ENCODE data around the gene PLEK. TPM values are rescaled to one million over a fixed set of nuclear protein-coding genes. Genes with fewer than 3 reads are reported as not detected.

PLEK gene
- total RNA-seq, 1 donor from 2014 or later, result 3.2 TPM

DNA sequence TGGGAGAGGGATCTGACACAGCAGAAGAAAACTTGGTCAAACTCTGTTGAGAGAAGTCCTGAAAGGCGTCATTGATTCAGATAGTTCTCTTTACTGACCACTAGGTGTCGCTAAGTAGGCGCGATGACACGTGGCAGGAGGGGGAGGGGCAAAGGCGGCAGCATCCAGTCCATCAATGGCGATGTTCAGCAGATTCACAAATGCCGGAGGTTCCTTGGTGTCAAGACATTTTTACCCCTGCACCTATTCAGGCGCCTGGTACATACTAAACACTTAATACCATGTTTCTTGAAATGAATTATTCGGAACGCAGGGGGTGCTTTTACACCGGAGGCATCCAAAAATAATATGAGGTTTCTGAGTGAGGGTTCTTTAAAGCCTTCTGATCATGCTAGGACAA, 3.0 kb upstream of the PLEK start:
- Mint-ChIP-seq H3K27ac (peak overlapping the region; percentile 36), H3K4me1 (ENCODE audit: low read depth) (peaks cover 26% of the 10 kb centered on the region), H3K9me3 (no peaks in the 10 kb centered on the region), H3K4me3 (peak overlapping the region; percentile 32), H3K27me3 (ENCODE audit: insufficient read depth) (peaks cover 12% of the 10 kb centered on the region), H3K36me3 (ENCODE audit: low read depth) (no peaks in the 10 kb centered on the region)
- intact Hi-C loops (cut with micrococcal nuclease), result loop anchor here (1.0 to 10.0 kb wide), 7 partner anchors 9 to 240 kb away; partner anchors contain the start of gene PPP3R1
- DNase-seq (ENCODE audit: low spot score), result peak; percentile 65

DNA sequence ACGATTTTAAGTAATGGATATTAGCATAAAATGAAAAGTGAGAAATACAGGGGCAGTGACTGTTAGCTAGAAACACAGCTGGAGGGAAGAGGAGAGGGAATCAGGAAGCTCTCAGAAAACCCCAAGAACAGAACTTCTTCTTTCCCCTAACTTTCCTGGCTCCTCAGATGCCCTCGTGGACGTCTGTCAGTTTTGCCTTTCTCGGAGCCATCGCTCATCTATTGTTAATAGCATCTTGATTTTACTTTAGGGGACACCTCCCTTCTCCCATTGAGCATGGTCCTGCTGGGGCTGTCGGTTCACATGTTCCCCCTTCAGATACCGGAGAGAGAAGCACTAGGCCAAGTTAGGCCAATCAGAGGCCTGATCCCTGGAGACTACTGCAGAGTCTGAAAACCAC, 2.3 kb upstream of the PLEK start:
- intact Hi-C loops (cut with micrococcal nuclease), result loop anchor here (1.0 to 10.0 kb wide), 7 partner anchors 9 to 240 kb away; partner anchors contain the start of gene PPP3R1
- Mint-ChIP-seq H3K27ac (no peak overlapping the region), H3K9me3 (no peaks in the 10 kb centered on the region), H3K27me3 (ENCODE audit: insufficient read depth) (peaks cover 15% of the 10 kb centered on the region), H3K4me3 (no peak overlapping the region), H3K4me1 (ENCODE audit: low read depth) (peaks cover 26% of the 10 kb centered on the region), H3K36me3 (ENCODE audit: low read depth) (no peaks in the 10 kb centered on the region)
- DNase-seq (ENCODE audit: low spot score), result no peak

GRCh38 chr2:68363721-68364120, 1.4 kb upstream of the PLEK start:
- intact Hi-C loops (cut with micrococcal nuclease), result loop anchor here (5.0 to 10.0 kb wide), 4 partner anchors 39 to 241 kb away; partner anchors contain the start of gene PPP3R1
- Mint-ChIP-seq H3K9me3 (peaks cover 2% of the 10 kb centered on the region), H3K36me3 (ENCODE audit: low read depth) (peaks cover 3% of the 10 kb centered on the region), H3K27me3 (ENCODE audit: insufficient read depth) (peaks cover 16% of the 10 kb centered on the region), H3K27ac (no peak overlapping the region), H3K4me3 (no peak overlapping the region), H3K4me1 (ENCODE audit: low read depth) (peaks cover 26% of the 10 kb centered on the region)
- DNase-seq (ENCODE audit: low spot score), result no peak

- peak overlapping the region; percentile 32 for H3K4me3 Mint-ChIP-seq
- intact Hi-C loops (cut with micrococcal nuclease), result loop anchor here (10.0 kb wide), 1 partner anchor 161 kb away; no protein-coding TSS in a partner anchor
- H3K36me3 Mint-ChIP-seq (ENCODE audit: low read depth), result peaks cover 5% of the 10 kb centered on the region
- no peak for DNase-seq (ENCODE audit: low spot score)
- no peak overlapping the region for H3K27ac Mint-ChIP-seq
- peaks cover 12% of the 10 kb centered on the region for H3K9me3 Mint-ChIP-seq
- H3K27me3 Mint-ChIP-seq (ENCODE audit: insufficient read depth), result peaks cover 16% of the 10 kb centered on the region
- H3K4me1 Mint-ChIP-seq (ENCODE audit: low read depth), result peaks cover 29% of the 10 kb centered on the region
These were observed 1.0 kb downstream of the PLEK start for GRCh38 chr2:68366083-68366560.

GRCh38 chr2:68367953-68368653, 3.0 kb downstream of the PLEK start:
- Mint-ChIP-seq H3K4me3 (no peak overlapping the region), H3K36me3 (ENCODE audit: low read depth) (peaks cover 5% of the 10 kb centered on the region), H3K4me1 (ENCODE audit: low read depth) (peaks cover 28% of the 10 kb centered on the region), H3K27ac (no peak overlapping the region), H3K27me3 (ENCODE audit: insufficient read depth) (peaks cover 11% of the 10 kb centered on the region), H3K9me3 (peaks cover 12% of the 10 kb centered on the region)
- no peak for DNase-seq (ENCODE audit: low spot score)
- intact Hi-C loops (cut with micrococcal nuclease), result loop anchor here (10.0 kb wide), 1 partner anchor 163 kb away; no protein-coding TSS in a partner anchor

DNA sequence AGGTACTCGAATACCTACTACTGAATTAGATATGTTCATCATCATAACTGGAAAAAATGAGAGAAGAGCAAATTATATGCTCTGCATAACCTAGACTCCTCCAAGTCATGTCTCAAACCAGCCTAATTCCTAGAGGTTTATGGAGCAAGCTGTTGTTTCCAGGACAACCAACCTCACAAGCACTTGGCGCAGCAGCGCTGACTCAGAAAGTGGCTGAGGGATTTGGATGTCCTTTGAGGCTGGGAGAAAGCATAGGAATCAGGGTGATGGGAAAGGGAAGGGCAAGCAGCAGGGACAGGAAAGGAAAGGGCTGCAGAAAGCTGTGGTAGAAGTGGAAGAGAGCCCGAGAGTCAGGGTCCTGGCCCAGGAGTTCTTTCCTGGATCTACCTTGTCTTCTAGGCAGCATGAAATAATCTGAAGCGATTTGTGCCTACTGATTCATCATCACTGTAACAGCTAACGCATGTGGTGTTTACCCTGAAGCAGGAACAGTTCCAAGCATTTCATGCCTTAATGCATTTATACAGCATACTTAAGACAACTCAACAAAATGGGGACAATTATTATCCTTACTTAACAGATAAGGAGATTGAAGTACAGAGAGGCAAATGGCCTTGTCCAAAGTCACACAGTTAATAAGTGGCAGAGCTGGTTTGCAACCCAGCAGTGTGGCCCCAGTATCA, 3.7 kb downstream of the PLEK start:
- Mint-ChIP-seq H3K4me1 (ENCODE audit: low read depth) (peaks cover 25% of the 10 kb centered on the region), H3K4me3 (no peak overlapping the region), H3K27me3 (ENCODE audit: insufficient read depth) (peaks cover 11% of the 10 kb centered on the region), H3K9me3 (peaks cover 12% of the 10 kb centered on the region), H3K36me3 (ENCODE audit: low read depth) (peaks cover 5% of the 10 kb centered on the region), H3K27ac (no peak overlapping the region)
- intact Hi-C loops (cut with micrococcal nuclease), result loop anchor here (10.0 kb wide), 1 partner anchor 164 kb away; no protein-coding TSS in a partner anchor
- no peak for DNase-seq (ENCODE audit: low spot score)

DNA sequence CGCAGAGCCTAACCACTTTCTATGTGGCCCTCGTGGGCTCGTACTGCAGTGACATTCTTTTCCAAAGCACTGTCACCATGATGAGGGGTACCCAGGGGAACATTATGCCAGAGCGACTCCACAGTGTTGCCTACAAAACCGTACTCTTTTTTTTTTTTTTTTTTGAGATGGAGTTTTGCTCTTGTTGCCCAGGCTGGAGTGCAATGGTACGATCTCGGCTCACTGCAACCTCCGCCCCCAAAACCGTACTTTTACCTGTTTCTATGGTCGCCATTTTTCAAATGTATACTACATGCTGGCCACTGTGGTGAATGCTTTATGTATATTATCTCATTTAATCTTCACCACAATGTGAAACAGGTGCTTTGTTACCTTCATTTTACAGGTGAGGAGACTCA, 4.3 kb downstream of the PLEK start:
- H3K9me3 Mint-ChIP-seq, result peaks cover 12% of the 10 kb centered on the region
- intact Hi-C loops (cut with micrococcal nuclease), result loop anchor here (10.0 kb wide), 1 partner anchor 165 kb away; no protein-coding TSS in a partner anchor
- peaks cover 11% of the 10 kb centered on the region for H3K27me3 Mint-ChIP-seq (ENCODE audit: insufficient read depth)
- peaks cover 5% of the 10 kb centered on the region for H3K36me3 Mint-ChIP-seq (ENCODE audit: low read depth)
- no peak for DNase-seq (ENCODE audit: low spot score)
- H3K4me3 Mint-ChIP-seq, result no peak overlapping the region
- no peak overlapping the region for H3K27ac Mint-ChIP-seq
- peaks cover 25% of the 10 kb centered on the region for H3K4me1 Mint-ChIP-seq (ENCODE audit: low read depth)

GRCh38 chr2:68371138-68371537, 6.1 kb downstream of the PLEK start:
- peaks cover 5% of the 10 kb centered on the region for H3K36me3 Mint-ChIP-seq (ENCODE audit: low read depth)
- peaks cover 17% of the 10 kb centered on the region for H3K4me1 Mint-ChIP-seq (ENCODE audit: low read depth)
- no peak for DNase-seq (ENCODE audit: low spot score)
- intact Hi-C loops (cut with micrococcal nuclease), result loop anchor here (1.0 to 2.0 kb wide), 5 partner anchors 8 to 70 kb away; no protein-coding TSS in a partner anchor
- no peak overlapping the region for H3K27ac Mint-ChIP-seq
- H3K27me3 Mint-ChIP-seq (ENCODE audit: insufficient read depth), result peaks cover 14% of the 10 kb centered on the region
- peaks cover 12% of the 10 kb centered on the region for H3K9me3 Mint-ChIP-seq
- no peak overlapping the region for H3K4me3 Mint-ChIP-seq

DNA sequence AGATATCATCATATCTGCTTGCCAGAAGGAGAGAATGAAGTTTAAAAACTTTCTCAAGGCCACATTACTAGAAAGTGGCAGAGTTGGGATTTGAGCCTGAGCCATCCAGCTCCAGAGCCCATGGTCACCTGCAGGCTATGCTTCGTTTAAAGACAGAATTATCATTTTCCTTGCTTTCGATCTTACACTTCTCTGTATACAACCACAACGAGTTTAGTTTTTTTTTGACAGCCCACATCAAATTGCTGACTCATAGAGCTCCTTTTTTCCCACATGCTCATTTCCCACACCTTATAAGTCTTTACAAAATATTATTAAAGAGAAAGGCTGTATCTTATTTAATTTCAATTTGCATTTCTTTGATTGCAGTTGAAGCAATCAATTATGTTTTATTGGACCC, 6.5 kb downstream of the PLEK start:
- peaks cover 17% of the 10 kb centered on the region for H3K4me1 Mint-ChIP-seq (ENCODE audit: low read depth)
- intact Hi-C loops (cut with micrococcal nuclease), result loop anchor here (1.0 to 2.0 kb wide), 5 partner anchors 8 to 69 kb away; no protein-coding TSS in a partner anchor
- no peak for DNase-seq (ENCODE audit: low spot score)
- peak overlapping the region; percentile 21 for H3K4me3 Mint-ChIP-seq
- peaks cover 12% of the 10 kb centered on the region for H3K9me3 Mint-ChIP-seq
- H3K36me3 Mint-ChIP-seq (ENCODE audit: low read depth), result peaks cover 5% of the 10 kb centered on the region
- peaks cover 14% of the 10 kb centered on the region for H3K27me3 Mint-ChIP-seq (ENCODE audit: insufficient read depth)
- peak overlapping the region; percentile 3 for H3K27ac Mint-ChIP-seq

DNA sequence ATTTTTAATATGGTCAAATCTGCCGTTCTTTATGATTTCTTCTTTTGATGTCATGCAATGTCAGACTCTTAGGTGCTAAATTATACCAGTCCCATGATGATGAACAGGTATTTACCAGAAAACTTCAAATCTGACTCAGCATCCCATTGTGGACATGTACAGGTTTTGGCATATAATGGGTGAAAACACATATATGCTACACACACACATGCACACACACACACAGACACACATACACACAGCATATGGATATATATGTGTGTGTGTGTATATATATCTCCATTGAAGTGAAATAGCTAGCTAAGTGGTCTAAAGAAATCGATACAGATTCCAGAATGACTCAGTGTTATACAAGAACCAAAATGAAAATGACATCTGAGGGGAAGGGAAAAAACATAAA, 7.4 kb downstream of the PLEK start:
- intact Hi-C loops (cut with micrococcal nuclease), result no loop called here
- DNase-seq (ENCODE audit: low spot score), result no peak
- H3K4me1 Mint-ChIP-seq (ENCODE audit: low read depth), result peaks cover 25% of the 10 kb centered on the region

DNA sequence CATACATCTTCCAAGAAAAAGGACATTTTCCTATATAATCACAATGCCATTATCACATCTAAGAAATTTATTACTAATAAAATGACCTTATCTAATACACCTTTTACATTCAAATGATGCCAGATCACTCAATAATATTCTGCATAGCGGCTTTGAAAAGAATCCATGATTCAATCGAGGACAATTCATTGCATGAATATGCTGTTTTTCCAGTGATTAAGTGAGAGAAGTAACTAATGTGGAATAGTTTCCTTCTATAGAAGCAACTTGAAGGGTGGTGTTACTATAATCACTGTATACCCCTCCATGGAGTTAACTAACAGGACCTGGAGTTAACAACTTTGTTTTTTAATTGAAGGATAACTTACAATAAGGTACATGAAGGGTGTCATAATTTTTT, 9.1 kb downstream of the PLEK start:
- Mint-ChIP-seq H3K27ac (no peak overlapping the region), H3K36me3 (ENCODE audit: low read depth) (no peaks in the 10 kb centered on the region), H3K9me3 (peaks cover 6% of the 10 kb centered on the region), H3K27me3 (ENCODE audit: insufficient read depth) (peaks cover 13% of the 10 kb centered on the region), H3K4me1 (ENCODE audit: low read depth) (peaks cover 29% of the 10 kb centered on the region), H3K4me3 (no peak overlapping the region)
- intact Hi-C loops (cut with micrococcal nuclease), result no loop called here
- DNase-seq (ENCODE audit: low spot score), result no peak

More for the DNA sequence above, 7.4 kb downstream of the PLEK start:
- Mint-ChIP-seq H3K4me3 (no peak overlapping the region), H3K36me3 (ENCODE audit: low read depth) (peaks cover 5% of the 10 kb centered on the region), H3K27me3 (ENCODE audit: insufficient read depth) (peaks cover 17% of the 10 kb centered on the region), H3K27ac (no peak overlapping the region), H3K9me3 (peaks cover 12% of the 10 kb centered on the region)

- H3K27ac Mint-ChIP-seq, result no peak overlapping the region
- peaks cover 39% of the 10 kb centered on the region for H3K4me1 Mint-ChIP-seq (ENCODE audit: low read depth)
- intact Hi-C loops (cut with micrococcal nuclease), result no loop called here
- DNase-seq (ENCODE audit: low spot score), result no peak
- H3K9me3 Mint-ChIP-seq, result no peaks in the 10 kb centered on the region
- peaks cover 4% of the 10 kb centered on the region for H3K36me3 Mint-ChIP-seq (ENCODE audit: low read depth)
- H3K4me3 Mint-ChIP-seq, result no peak overlapping the region
- peaks cover 13% of the 10 kb centered on the region for H3K27me3 Mint-ChIP-seq (ENCODE audit: insufficient read depth)
These were observed 10.5 kb downstream of the PLEK start for GRCh38 chr2:68375582-68375981.

Measured in activated T-helper 1 cell treated with anti-CD3 and anti-CD28 coated beads, Interleukin-12 subunit alpha, Interleukin-12 subunit beta, Interleukin-2, Interleukin-4 antibody, amounts not matched to agents 30 ng/mL and 10 ng/mL and 1 ng/mL, durations not matched to agents 14 hours and 24 hours and 36 hours (primary cell).